A549 treated with Hydrocortisone at 1 μM for 4 hours (cell line): ENCODE results near the gene SLC22A6. TPM values are rescaled to one million over a fixed set of nuclear protein-coding genes. Genes with fewer than 3 reads are reported as not detected.

Experiments used
- total RNA-seq: library from RNA; stranded (reverse); fragments of 200-300 nt; extraction: Qiagen RNA extraction; gene quantifications from 5 replicates; pipeline ENCODE4 v1.2.3, GENCODE V29; 2022

Gene SLC22A6
- not detected in 5 replicates for total RNA-seq

GRCh38 chr11:62984451-62984991, at the start of gene SLC22A6:
SLC22A6 (minus strand) TSS chr11:62984967; CDS start chr11:62984690, 277 bp downstream.

GRCh38 chr11:63015521-63016215, 30.9 kb upstream of the SLC22A6 start, which contains the start of gene SLC22A8:
SLC22A8 (minus strand) TSS chr11:63015841; CDS start chr11:63014958, 883 bp downstream.

Other genes with a start within 250 kb of the SLC22A6 start
- gene ZBTB3, start 230.8 kb downstream of the SLC22A6 start, total RNA-seq: 1.0 to 1.6 TPM (median 1.5 TPM) in 5 replicates
- gene POLR2G, start 223.4 kb downstream of the SLC22A6 start, total RNA-seq: 156 to 190 TPM (median 177 TPM) in 5 replicates
- 12.6 to 15.2 TPM (median 13.6 TPM) in 5 replicates for gene TAF6L, start 213.6 kb downstream of the SLC22A6 start, total RNA-seq
- 64.4 to 93.7 TPM (median 85.8 TPM) in 5 replicates for gene TMEM179B, start 197.6 kb downstream of the SLC22A6 start, total RNA-seq
- 20.1 to 29.2 TPM (median 26.5 TPM) in 5 replicates for gene TMEM223, start 193.0 kb downstream of the SLC22A6 start, total RNA-seq
- 47.7 to 51.9 TPM (median 49.5 TPM) in 5 replicates for gene NXF1, start 179.5 kb downstream of the SLC22A6 start, total RNA-seq
- gene STX5, start 152.9 kb downstream of the SLC22A6 start, total RNA-seq: 19.0 to 25.5 TPM (median 24.6 TPM) in 5 replicates
- not detected in 5 replicates for gene TEX54, start 152.1 kb downstream of the SLC22A6 start, total RNA-seq
- 74.2 to 79.9 TPM (median 78.7 TPM) in 5 replicates for gene WDR74, start 145.4 kb downstream of the SLC22A6 start, total RNA-seq
- gene SLC3A2, start 104.1 kb downstream of the SLC22A6 start, total RNA-seq: 945 to 1,067 TPM (median 951 TPM) in 5 replicates
- gene CHRM1, start 63.6 kb downstream of the SLC22A6 start, total RNA-seq: 0.06 to 0.13 TPM (median 0.08 TPM) in 5 replicates
- not detected in 5 replicates for gene SLC22A8, start 30.9 kb upstream of the SLC22A6 start, total RNA-seq
- gene SLC22A24, start 159.3 kb upstream of the SLC22A6 start, total RNA-seq: not detected in 5 replicates